Hepatocyte (in vitro differentiated cells): ENCODE data around the gene PARP4.

ENCODE experiments used
- CTCF ChIP-seq: fragments of 200-600 bp; sonication (generic); IDR thresholded peaks from 2 replicates; pipeline ENCODE4 v1.5.1; 2016; ENCODE audit warnings: antibody characterized with exemption, mild to moderate bottlenecking; ENCODE audit not compliant: poor library complexity
- EZH2 ChIP-seq: fragments of 200-600 bp; sonication (generic); IDR thresholded peaks from 2 replicates; pipeline ENCODE4 v1.6.1; 2016; ENCODE audit warnings: antibody characterized with exemption, mild to moderate bottlenecking, borderline replicate concordance
- EZH2phosphoT487 ChIP-seq: fragments of 200-600 bp; sonication (generic); IDR thresholded peaks from one replicate; pipeline ENCODE4 v1.6.1; 2018; ENCODE audit warnings: antibody characterized with exemption, mild to moderate bottlenecking, low read depth, moderate library complexity; ENCODE audit not compliant: unreplicated experiment, severe bottlenecking

- TF ChIP-seq CTCF, result no peak
- TF ChIP-seq EZH2phosphoT487, result no peak
- TF ChIP-seq EZH2, result no peak
These were observed 6.8 kb downstream of the PARP4 start for GRCh38 chr13:24505756-24506155.
